Heart left ventricle (tissue), 13 donors: ENCODE measurements around the gene FAM32A.

Source experiments
- POLR2A ChIP-seq, 2 donors: fragments of 450-650 bp; IDR thresholded peaks; one replicate each; pipeline ENCODE4 v1.6.1; 2017; ENCODE audit warnings: antibody characterized with exemption in 2 of 2, mild to moderate bottlenecking in 2 of 2, moderate library complexity in 2 of 2
- TF ChIP-seq, protein P1 (sequence below), 12 donors: fragments of 200-600 bp; sonication (generic) in 4 of 12; IDR thresholded peaks; one replicate each; pipeline versions ENCODE4 v1.5.0 to v1.8.0; 2018 to 2022; ENCODE audit warnings: antibody characterized with exemption in 12 of 12, mild to moderate bottlenecking in 5 of 12
- donor health status: ischemic (EF 13 %, LVEDD 7.1; RV severe dilation, severe dysfunction).
- donor health status: DM: no; HTN: yes; CAD: no.
- donor health status: DM: no; HTN: no; CAD: no.
- donor health status: ischemic (EF 25% LVEDD 6.9; RV normal size, moderate dysfunction).
- donor health status: ischemic (EF 25% LVEDD 5.7; RV mildly dilated, moderate dysfunction).
- donor health status: ischemic (EF 35%, LVEDD 5.7; RV mildly dilated, moderate dysfunction).
- donor health status: nonischemic (EF 11% LVEDD 7.7; RV severe dilation, severe dysfunction).
- donor health status: DM: yes; HTN: yes; CAD: no.
- donor health status: PGD.
- donor health status: ischemic (EF 29% LVEDD 5.4; RV normal size, mild dysfunction).
- donor health status: nonischemic (EF 23%, LVEDD 6.1; RV moderate dilation, normal function).

DNA sequence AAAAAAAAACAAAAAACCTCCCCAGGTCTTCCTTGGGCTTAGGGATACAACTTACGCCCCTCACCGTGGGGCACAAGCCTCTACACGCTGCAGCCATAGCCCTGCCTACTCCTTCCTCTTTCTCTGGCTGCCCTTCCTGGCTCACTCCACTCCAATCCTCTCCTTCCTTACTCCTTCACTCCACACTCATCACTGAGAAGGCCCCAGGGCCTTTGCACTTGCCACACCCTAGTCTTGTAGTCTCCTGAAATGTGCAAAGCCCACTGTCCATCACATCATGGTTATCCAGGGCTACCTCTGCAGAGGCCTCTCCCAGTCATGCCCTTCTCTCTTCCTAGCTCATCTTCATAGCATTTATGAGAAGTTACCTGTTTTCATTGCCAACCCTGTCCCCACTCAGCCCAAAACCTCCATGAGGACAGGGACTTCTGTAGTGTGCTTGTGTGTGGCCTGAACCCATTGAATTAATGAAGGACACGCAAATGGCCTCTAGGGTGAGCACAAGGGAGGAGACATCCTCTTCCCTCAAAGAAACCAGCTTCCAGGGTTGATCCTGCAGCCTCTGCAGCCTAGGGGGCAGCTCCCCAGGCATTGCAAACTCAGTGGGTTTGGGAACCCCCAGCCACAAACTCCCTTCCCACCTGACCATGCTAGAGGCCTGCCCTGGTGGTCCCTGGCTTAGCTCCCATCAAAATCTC lies 49.6 kb upstream of the FAM32A start:
- TF ChIP-seq, protein P1, sequence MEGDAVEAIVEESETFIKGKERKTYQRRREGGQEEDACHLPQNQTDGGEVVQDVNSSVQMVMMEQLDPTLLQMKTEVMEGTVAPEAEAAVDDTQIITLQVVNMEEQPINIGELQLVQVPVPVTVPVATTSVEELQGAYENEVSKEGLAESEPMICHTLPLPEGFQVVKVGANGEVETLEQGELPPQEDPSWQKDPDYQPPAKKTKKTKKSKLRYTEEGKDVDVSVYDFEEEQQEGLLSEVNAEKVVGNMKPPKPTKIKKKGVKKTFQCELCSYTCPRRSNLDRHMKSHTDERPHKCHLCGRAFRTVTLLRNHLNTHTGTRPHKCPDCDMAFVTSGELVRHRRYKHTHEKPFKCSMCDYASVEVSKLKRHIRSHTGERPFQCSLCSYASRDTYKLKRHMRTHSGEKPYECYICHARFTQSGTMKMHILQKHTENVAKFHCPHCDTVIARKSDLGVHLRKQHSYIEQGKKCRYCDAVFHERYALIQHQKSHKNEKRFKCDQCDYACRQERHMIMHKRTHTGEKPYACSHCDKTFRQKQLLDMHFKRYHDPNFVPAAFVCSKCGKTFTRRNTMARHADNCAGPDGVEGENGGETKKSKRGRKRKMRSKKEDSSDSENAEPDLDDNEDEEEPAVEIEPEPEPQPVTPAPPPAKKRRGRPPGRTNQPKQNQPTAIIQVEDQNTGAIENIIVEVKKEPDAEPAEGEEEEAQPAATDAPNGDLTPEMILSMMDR (IDR thresholded peaks at IDR 0.05) = no peak
- TF ChIP-seq POLR2A (IDR thresholded peaks at IDR 0.05) = no peak
